Mesenchymal stem cell (in vitro differentiated cells and primary cell): ENCODE results near the gene ULBP1.
"Not testable (repeated sequence)": the region's sequence is repeated elsewhere in the genome, so short reads cannot be mapped to it uniquely, and the experiment has no call there.

Experiments
- DNase-seq: peaks from one replicate; pipeline ENCODE4 v3.0.0-alpha.2; 2013
- H2AFZ ChIP-seq: one replicate; pipeline ENCODE4 v1.6.1; 2013; ENCODE audit warnings: low read depth, mild to moderate bottlenecking, control low read depth, inconsistent platforms, low read length, moderate library complexity
- H2AK5ac ChIP-seq: 2 replicates; pipeline ENCODE4 v1.6.1; 2013; ENCODE audit warnings: low read length, moderate library complexity, mild to moderate bottlenecking, inconsistent platforms; ENCODE audit not compliant: severe bottlenecking
- H2BK120ac ChIP-seq: one replicate; pipeline ENCODE4 v1.6.1; 2013; ENCODE audit warnings: low read depth, mild to moderate bottlenecking, inconsistent platforms, low read length, moderate library complexity
- H2BK12ac ChIP-seq, 2 experiments: one replicate each; pipeline ENCODE4 v1.6.1; 2013; ENCODE audit warnings: inconsistent platforms in 2 of 2, low read length in 2 of 2, mild to moderate bottlenecking in 2 of 2, moderate library complexity in 2 of 2, control low read depth in 1 of 2
- H2BK15ac ChIP-seq: one replicate; pipeline ENCODE4 v1.6.1; 2013; ENCODE audit warnings: mild to moderate bottlenecking, low read depth, inconsistent platforms; ENCODE audit not compliant: poor library complexity, severe bottlenecking
- H2BK5ac ChIP-seq: 2 replicates; pipeline ENCODE4 v1.6.1; 2013; ENCODE audit warnings: low read depth, mild to moderate bottlenecking, low read length, control low read depth, inconsistent platforms; ENCODE audit not compliant: poor library complexity, severe bottlenecking
- H3K14ac ChIP-seq, 2 experiments: one replicate each; pipeline ENCODE4 v1.6.1; 2013; ENCODE audit warnings: inconsistent platforms in 2 of 2, low read length in 2 of 2, control low read depth in 1 of 2, mild to moderate bottlenecking in 1 of 2, moderate library complexity in 1 of 2
- H3K18ac ChIP-seq, 2 experiments: one replicate each; pipeline ENCODE4 v1.6.1; 2013; ENCODE audit warnings: inconsistent platforms in 2 of 2, low read length in 2 of 2, control low read depth in 1 of 2, low read depth in 1 of 2, mild to moderate bottlenecking in 1 of 2
- H3K23ac ChIP-seq, 2 experiments: one replicate each; pipeline ENCODE4 v1.6.1; 2013; ENCODE audit warnings: inconsistent platforms in 2 of 2, low read length in 2 of 2, mild to moderate bottlenecking in 2 of 2, moderate library complexity in 2 of 2, control low read depth in 1 of 2
- H3K27ac ChIP-seq: 2 replicates; pipeline ENCODE4 v1.5.1; 2013; ENCODE audit warnings: mild to moderate bottlenecking, moderate library complexity, low read length, control low read depth, inconsistent platforms; ENCODE audit not compliant: poor library complexity, severe bottlenecking
- H3K27me3 ChIP-seq, 2 experiments: 2 replicates each; pipeline versions ENCODE4 v1.6.1 to v1.7.0; 2013; ENCODE audit warnings: low read length in 2 of 2, mild to moderate bottlenecking in 2 of 2, moderate library complexity in 2 of 2, control low read depth in 1 of 2, inconsistent platforms in 1 of 2; ENCODE audit not compliant: control insufficient read depth in 1 of 2, insufficient read depth in 1 of 2
- H3K36me3 ChIP-seq, 2 experiments: 2 replicates each; pipeline versions ENCODE4 v1.6.1 to v1.7.0; 2013; ENCODE audit warnings: low read length in 2 of 2, control low read depth in 1 of 2, inconsistent platforms in 1 of 2, low read depth in 1 of 2, mild to moderate bottlenecking in 1 of 2; ENCODE audit not compliant: insufficient read depth in 2 of 2, control insufficient read depth in 1 of 2
- H3K4ac ChIP-seq, 2 experiments: one replicate each; pipeline ENCODE4 v1.6.1; 2013; ENCODE audit warnings: inconsistent platforms in 2 of 2, low read length in 2 of 2, mild to moderate bottlenecking in 2 of 2, moderate library complexity in 2 of 2, control low read depth in 1 of 2, low read depth in 1 of 2
- H3K4me1 ChIP-seq: 2 replicates; pipeline ENCODE4 v1.6.1; 2013; ENCODE audit warnings: low read depth, low read length, control low read depth; ENCODE audit not compliant: control insufficient read depth, insufficient read depth
- H3K4me2 ChIP-seq: 2 replicates; pipeline ENCODE4 v1.6.1; 2013; ENCODE audit warnings: low read length, mild to moderate bottlenecking, inconsistent platforms; ENCODE audit not compliant: poor library complexity, severe bottlenecking
- H3K4me3 ChIP-seq, 2 experiments: 2 replicates each; pipeline versions ENCODE4 v1.5.1 to v1.7.0; 2013; ENCODE audit warnings: low read length in 2 of 2, mild to moderate bottlenecking in 2 of 2, control low read depth in 1 of 2, low read depth in 1 of 2; ENCODE audit not compliant: insufficient read depth in 1 of 2
- H3K79me1 ChIP-seq: replicated peaks from 2 replicates; pipeline ENCODE4 v1.6.1; 2013; ENCODE audit warnings: mild to moderate bottlenecking, control low read depth, low read length, inconsistent platforms; ENCODE audit not compliant: poor library complexity, severe bottlenecking
- H3K9ac ChIP-seq: 2 replicates; pipeline ENCODE4 v1.7.0; 2013; ENCODE audit warnings: mild to moderate bottlenecking, low read length, moderate library complexity
- H3K9me3 ChIP-seq: 2 replicates; pipeline ENCODE4 v1.7.0; 2013; ENCODE audit warnings: mild to moderate bottlenecking, low read length; ENCODE audit not compliant: control insufficient read depth
- H4K8ac ChIP-seq: one replicate; pipeline ENCODE4 v1.6.1; 2013; ENCODE audit warnings: inconsistent platforms, mild to moderate bottlenecking, low read length, moderate library complexity
- H4K91ac ChIP-seq: one replicate; pipeline ENCODE4 v1.6.1; 2013; ENCODE audit warnings: mild to moderate bottlenecking, low read length, inconsistent platforms
- WGBS: methylation state at CpG from one replicate; pipeline ENCODE4 v1.1.7; 2013; ENCODE audit warnings: mixed read lengths; 5-methylcytosine and 5-hydroxymethylcytosine counted together

ULBP1 gene

GRCh38 chr6:150001295-150002008, 37.7 kb downstream of the ULBP1 start:
- H2AK5ac ChIP-seq: no peak overlapping the region
- H2BK120ac ChIP-seq: no peak overlapping the region
- H3K18ac ChIP-seq: no peak overlapping the region
- H3K4me3 ChIP-seq: no peak overlapping the region
- peaks cover 13 to 87% of the 10 kb centered on the region in 2 experiments for H3K27me3 ChIP-seq
- H3K4me2 ChIP-seq: no peak overlapping the region
- no peaks in the 10 kb centered on the region for H3K36me3 ChIP-seq
- no peak overlapping the region for H2AFZ ChIP-seq
- no peak overlapping the region for H4K91ac ChIP-seq
- H3K4ac ChIP-seq: no peak overlapping the region
- no peak overlapping the region for H4K8ac ChIP-seq
- H2BK5ac ChIP-seq: no peak overlapping the region
- WGBS: 72% methylated on average over 2 of the region's 3 CpGs
- no peak overlapping the region for H2BK15ac ChIP-seq
- no peak overlapping the region for H3K14ac ChIP-seq
- H3K9ac ChIP-seq: no peak overlapping the region
- no peaks in the 10 kb centered on the region for H3K9me3 ChIP-seq
- no peak overlapping the region for H3K27ac ChIP-seq
- peaks cover 9% of the 10 kb centered on the region for H3K4me1 ChIP-seq
- DNase-seq: no peak
- H2BK12ac ChIP-seq: no peak overlapping the region
- H3K79me1 ChIP-seq: no peaks in the 10 kb centered on the region
- no peak overlapping the region for H3K23ac ChIP-seq

- H3K4ac ChIP-seq: no peak overlapping the region
- no peak overlapping the region for H2BK120ac ChIP-seq
- no peak overlapping the region for H2BK12ac ChIP-seq
- H3K4me3 ChIP-seq: no peak overlapping the region
- H2BK15ac ChIP-seq: no peak overlapping the region
- no peaks in the 10 kb centered on the region for H3K79me1 ChIP-seq
- no peak overlapping the region for H4K91ac ChIP-seq
- H3K4me1 ChIP-seq: peaks cover 9% of the 10 kb centered on the region
- no peaks in the 10 kb centered on the region for H3K9me3 ChIP-seq
- H2AK5ac ChIP-seq: no peak overlapping the region
- H3K36me3 ChIP-seq: no peaks in the 10 kb centered on the region
- 88% methylated on average over 2 of the region's 2 CpGs for WGBS
- no peak for DNase-seq
- no peak overlapping the region for H2AFZ ChIP-seq
- H3K27ac ChIP-seq: no peak overlapping the region
- no peak overlapping the region for H4K8ac ChIP-seq
- no peak overlapping the region for H3K9ac ChIP-seq
- no peak overlapping the region for H3K23ac ChIP-seq
- peaks cover 9 to 81% of the 10 kb centered on the region in 2 experiments for H3K27me3 ChIP-seq
- H3K14ac ChIP-seq: no peak overlapping the region
- H2BK5ac ChIP-seq: no peak overlapping the region
- H3K4me2 ChIP-seq: no peak overlapping the region
- H3K18ac ChIP-seq: no peak overlapping the region
Measured at GRCh38 chr6:150002710-150003109, 39.0 kb downstream of the ULBP1 start.

- not testable (repeated sequence) for H2BK12ac ChIP-seq, H3K27ac ChIP-seq, H3K18ac ChIP-seq, H3K79me1 ChIP-seq, H3K23ac ChIP-seq, H3K4ac ChIP-seq, H2AFZ ChIP-seq, H3K4me2 ChIP-seq, H2BK15ac ChIP-seq, H3K9me3 ChIP-seq, H2AK5ac ChIP-seq, DNase-seq, H3K9ac ChIP-seq, H3K4me1 ChIP-seq, H3K14ac ChIP-seq, H4K91ac ChIP-seq, H4K8ac ChIP-seq, H2BK5ac ChIP-seq, H3K4me3 ChIP-seq, H3K36me3 ChIP-seq, H2BK120ac ChIP-seq
- 85% methylated on average over 3 of the region's 3 CpGs for WGBS
- peaks cover 12 to 78% of the 10 kb centered on the region in 2 experiments for H3K27me3 ChIP-seq
Measured at GRCh38 chr6:150003599-150003998, 39.9 kb downstream of the ULBP1 start.

- no peaks in the 10 kb centered on the region for H3K9me3 ChIP-seq
- no peak overlapping the region for H3K9ac ChIP-seq
- no peaks in the 10 kb centered on the region for H3K79me1 ChIP-seq
- H3K36me3 ChIP-seq: no peaks in the 10 kb centered on the region
- no peak overlapping the region for H3K14ac ChIP-seq
- no peak for DNase-seq
- no peak overlapping the region for H2BK120ac ChIP-seq
- no peak overlapping the region for H3K27ac ChIP-seq
- H3K27me3 ChIP-seq: peaks cover 14 to 78% of the 10 kb centered on the region in 2 experiments
- H2BK5ac ChIP-seq: no peak overlapping the region
- no peak overlapping the region for H2AK5ac ChIP-seq
- H2BK15ac ChIP-seq: no peak overlapping the region
- no peak overlapping the region for H4K8ac ChIP-seq
- peaks cover 9% of the 10 kb centered on the region for H3K4me1 ChIP-seq
- H3K23ac ChIP-seq: no peak overlapping the region
- no peak overlapping the region for H3K18ac ChIP-seq
- 30% methylated on average over 14 of the region's 14 CpGs for WGBS
- H3K4ac ChIP-seq: no peak overlapping the region
- peak overlapping the region; percentile 68 to 81 for H3K4me3 ChIP-seq
- no peak overlapping the region for H2BK12ac ChIP-seq
- H2AFZ ChIP-seq: no peak overlapping the region
- H3K4me2 ChIP-seq: peak overlapping the region; percentile 93
- no peak overlapping the region for H4K91ac ChIP-seq
Measured at GRCh38 chr6:150004101-150004782, 40.5 kb downstream of the ULBP1 start.
